Omental fat pad (tissue), 4 donors: ENCODE data around the gene TFAP2A. TPM values are rescaled to one million over a fixed set of nuclear protein-coding genes. Genes with fewer than 3 reads are reported as not detected.

Experiments used
- ATAC-seq: fragments of 150-250 bp; one replicate; pipeline ENCODE4 v1.9.1; 2016; ENCODE audit warnings: mild to moderate bottlenecking, moderate library complexity; ENCODE audit not compliant: low FRiP score
- DNase-seq: peaks from one replicate; pipeline ENCODE4 v3.0.0-alpha.2; 2019; ENCODE audit warnings: low spot score
- CTCF ChIP-seq, 3 donors: fragments of 450-650 bp; IDR thresholded peaks; one replicate each; pipeline ENCODE4 v1.5.1; 2016 to 2017; ENCODE audit warnings: antibody characterized with exemption in 3 of 3, mild to moderate bottlenecking in 3 of 3, moderate library complexity in 2 of 3
- total RNA-seq, 4 donors: library from RNA; depleted of rRNA; stranded (reverse); fragments of >200 nt; gene quantifications; one replicate each; pipeline ENCODE4 v1.1.0, GENCODE V29; 2016

Gene TFAP2A
- total RNA-seq, 4 donors from 2014 or later = not detected

- ATAC-seq = no peak
- DNase-seq = no peak
- no peak for TF ChIP-seq CTCF (IDR thresholded peaks at IDR 0.05)
Observed at GRCh38 chr6:10398446-10399218, 16.2 kb downstream of the TFAP2A start.

- ATAC-seq = no peak
- TF ChIP-seq CTCF (IDR thresholded peaks at IDR 0.05) = no peak
- no peak for DNase-seq
Observed at GRCh38 chr6:10397756-10398445, 17.0 kb downstream of the TFAP2A start.

- TF ChIP-seq CTCF (IDR thresholded peaks at IDR 0.05) = no peak
- ATAC-seq (no peak), DNase-seq (no peak)
Observed at GRCh38 chr6:10396785-10397184, 18.1 kb downstream of the TFAP2A start.

GRCh38 chr6:10395704-10396546 lies 18.9 kb downstream of the TFAP2A start:
- TF ChIP-seq CTCF (IDR thresholded peaks at IDR 0.05) = no peak
- no peak for DNase-seq
- ATAC-seq = no peak

- ATAC-seq (no peak), DNase-seq (no peak)
- no peak for TF ChIP-seq CTCF (IDR thresholded peaks at IDR 0.05)
Observed at GRCh38 chr6:10395171-10395703, 19.6 kb downstream of the TFAP2A start.

- TF ChIP-seq CTCF (IDR thresholded peaks at IDR 0.05) = no peak
- ATAC-seq = no peak
- no peak for DNase-seq
Observed at GRCh38 chr6:10393544-10394225, 21.2 kb downstream of the TFAP2A start.
